H1 (cell line): ENCODE data around the gene TEAD3. TPM values are rescaled to one million over a fixed set of nuclear protein-coding genes. Genes with fewer than 3 reads are reported as not detected.

Experiments
- CTCF ChIA-PET: fragments of 300-600 bp; sonication (Branson Sonifier 250); formaldehyde crosslinking; loops from one replicate; lab custom pipeline; 2021; ENCODE audit not compliant: partially characterized antibody; lab: Charles Lee
- POLR2A ChIA-PET: fragments of 300-600 bp; sonication (Branson Sonifier 250); formaldehyde crosslinking; loops from one replicate; lab custom pipeline; 2021; ENCODE audit warnings: inconsistent platforms; ENCODE audit not compliant: partially characterized antibody; lab: Charles Lee
- DNase-seq, 2 experiments: peaks; one replicate each; pipeline versions ENCODE4 v3.0.0 to v3.0.0-alpha.2; 2010 to 2022; ENCODE audit warnings: low spot score in 2 of 2, low read depth in 1 of 2, mixed read lengths in 1 of 2
- FAIRE-seq: peaks from 2 replicates; lab custom pipeline; 2011; peaks lifted over from hg19 to GRCh38; lab: Jason Lieb, UNC
- H2AFZ ChIP-seq: 2 replicates; pipeline ENCODE4 v1.8.1; 2012; ENCODE audit warnings: low read length, inconsistent platforms
- H2AK5ac ChIP-seq: 2 replicates; pipeline ENCODE4 v1.6.1; 2013; ENCODE audit warnings: low read depth, low read length
- H2BK120ac ChIP-seq: replicated peaks from 2 replicates; pipeline ENCODE3; 2013; ENCODE audit warnings: low read depth, low read length, inconsistent platforms
- H2BK12ac ChIP-seq: 2 replicates; pipeline ENCODE4 v1.6.1; 2013; ENCODE audit warnings: low read depth, low read length
- H2BK15ac ChIP-seq: 2 replicates; pipeline ENCODE4 v1.6.1; 2013; ENCODE audit warnings: low read length
- H2BK20ac ChIP-seq: 2 replicates; pipeline ENCODE4 v1.6.1; 2013; ENCODE audit warnings: low read length
- H2BK5ac ChIP-seq: 2 replicates; pipeline ENCODE4 v1.6.1; 2013; ENCODE audit warnings: low read depth, low read length
- H3K14ac ChIP-seq: 2 replicates; pipeline ENCODE4 v1.6.1; 2013; ENCODE audit warnings: inconsistent platforms; ENCODE audit not compliant: insufficient read length
- H3K18ac ChIP-seq: 2 replicates; pipeline ENCODE4 v1.6.1; 2013; ENCODE audit warnings: low read length; ENCODE audit errors: extremely low read depth
- H3K23ac ChIP-seq: 2 replicates; pipeline ENCODE4 v1.6.1; 2013; ENCODE audit warnings: inconsistent platforms; ENCODE audit not compliant: insufficient read length
- H3K23me2 ChIP-seq: 2 replicates; pipeline ENCODE4 v1.6.1; 2013; ENCODE audit warnings: low read depth, low read length
- H3K27ac ChIP-seq: 2 replicates; pipeline ENCODE4 v1.6.1; 2011; ENCODE audit warnings: low read depth, low read length, inconsistent platforms
- H3K27me3 ChIP-seq, 4 experiments: replicated peaks in 1 of 4; 1 replicate in 1 of 4; 2 replicates in 3 of 4; pipeline versions ENCODE4 v1.6.1 to v1.8.1; 2011 to 2013; ENCODE audit warnings: low read length in 3 of 4, mild to moderate bottlenecking in 3 of 4, inconsistent platforms in 2 of 4, mixed read lengths in 2 of 4, moderate library complexity in 1 of 4; ENCODE audit not compliant: control insufficient read depth in 3 of 4, insufficient read depth in 3 of 4; ENCODE audit errors: extremely low read depth in 1 of 4
- H3K36me3 ChIP-seq, 4 experiments: 2 replicates each; pipeline versions ENCODE4 v1.6.1 to v1.8.1; 2011 to 2013; ENCODE audit warnings: mild to moderate bottlenecking in 4 of 4, low read length in 3 of 4, moderate library complexity in 2 of 4, control low read depth in 1 of 4, inconsistent platforms in 1 of 4; ENCODE audit not compliant: insufficient read depth in 4 of 4, control insufficient read depth in 2 of 4
- H3K4ac ChIP-seq: replicated peaks from 2 replicates; pipeline ENCODE3; 2013; ENCODE audit warnings: low read length, low read depth, mixed read lengths, inconsistent platforms; ENCODE audit not compliant: insufficient read length
- H3K4me1 ChIP-seq, 4 experiments: replicated peaks in 1 of 4; 1 replicate in 1 of 4; 2 replicates in 3 of 4; pipeline versions ENCODE4 v1.6.1 to v1.8.1; 2011 to 2013; ENCODE audit warnings: low read length in 3 of 4, inconsistent platforms in 2 of 4, mixed read lengths in 1 of 4; ENCODE audit not compliant: insufficient read depth in 4 of 4, control insufficient read depth in 3 of 4
- H3K4me2 ChIP-seq, 2 experiments: 2 replicates each; pipeline versions ENCODE4 v1.6.1 to v1.8.1; 2011 to 2013; ENCODE audit warnings: low read depth in 2 of 2, low read length in 2 of 2, control low read depth in 1 of 2, inconsistent platforms in 1 of 2, mild to moderate bottlenecking in 1 of 2; ENCODE audit not compliant: insufficient read depth in 1 of 2
- H3K4me3 ChIP-seq, 4 experiments: fragments of 200-600, 300-600 bp in 1 of 4; sonication (generic), shearing (Covaris generic), sonication (Bioruptor Twin) in 1 of 4; 2 replicates each; pipeline versions ENCODE4 v1.5.1 to v1.8.1; 2011 to 2016; ENCODE audit warnings: low read length in 4 of 4, low read depth in 3 of 4, control low read depth in 2 of 4, inconsistent platforms in 2 of 4, mild to moderate bottlenecking in 2 of 4, mixed read lengths in 1 of 4, moderate library complexity in 1 of 4; ENCODE audit not compliant: insufficient read depth in 2 of 4; ENCODE audit errors: extremely low read depth in 1 of 4
- H3K56ac ChIP-seq: replicated peaks from 2 replicates; pipeline ENCODE3; 2013; ENCODE audit warnings: low read depth, mild to moderate bottlenecking, mixed read lengths, low read length, inconsistent platforms; ENCODE audit not compliant: insufficient read length
- H3K79me1 ChIP-seq: 2 replicates; pipeline ENCODE4 v1.6.1; 2013; ENCODE audit warnings: low read depth, low read length, control low read depth
- H3K79me2 ChIP-seq, 2 experiments: 2 replicates each; pipeline versions ENCODE4 v1.6.1 to v1.8.1; 2012 to 2013; ENCODE audit warnings: low read length in 2 of 2, mild to moderate bottlenecking in 2 of 2, inconsistent platforms in 1 of 2; ENCODE audit not compliant: insufficient read depth in 2 of 2, control insufficient read depth in 1 of 2
- H3K9ac ChIP-seq, 4 experiments: replicated peaks in 1 of 4; 1 replicate in 1 of 4; 2 replicates in 3 of 4; pipeline versions ENCODE4 v1.6.1 to v1.8.1; 2011 to 2013; ENCODE audit warnings: low read depth in 3 of 4, low read length in 3 of 4, control low read depth in 2 of 4, mild to moderate bottlenecking in 2 of 4, moderate library complexity in 2 of 4, inconsistent platforms in 1 of 4; ENCODE audit errors: extremely low read depth in 1 of 4
- H3K9me3 ChIP-seq, 2 experiments: 2 replicates each; pipeline versions ENCODE4 v1.6.1 to v1.8.1; 2012 to 2013; ENCODE audit warnings: mild to moderate bottlenecking in 2 of 2, moderate library complexity in 2 of 2, control low read depth in 1 of 2, inconsistent platforms in 1 of 2, low read depth in 1 of 2, low read length in 1 of 2, mixed read lengths in 1 of 2; ENCODE audit not compliant: insufficient read depth in 2 of 2
- H4K20me1 ChIP-seq, 2 experiments: replicated peaks in 1 of 2; 2 replicates each; pipeline versions ENCODE3 to v1.8.1; 2011 to 2013; ENCODE audit warnings: inconsistent platforms in 2 of 2, low read length in 2 of 2, mild to moderate bottlenecking in 1 of 2; ENCODE audit not compliant: insufficient read depth in 2 of 2, control insufficient read depth in 1 of 2
- H4K5ac ChIP-seq: 2 replicates; pipeline ENCODE4 v1.6.1; 2013; ENCODE audit warnings: low read length, low read depth, mixed read lengths, inconsistent platforms; ENCODE audit not compliant: insufficient read length
- H4K8ac ChIP-seq: 2 replicates; pipeline ENCODE4 v1.8.0; 2013; ENCODE audit warnings: mild to moderate bottlenecking, moderate library complexity, low read length, inconsistent platforms; ENCODE audit not compliant: insufficient read depth; ENCODE audit errors: extremely low read depth
- H4K91ac ChIP-seq: replicated peaks from 2 replicates; pipeline ENCODE3; 2013; ENCODE audit warnings: low read length, mixed read lengths, inconsistent platforms; ENCODE audit not compliant: insufficient read length
- ATF3 ChIP-seq: IDR thresholded peaks from 2 replicates; pipeline ENCODE4 v1.6.1; 2011; ENCODE audit warnings: low read depth, mild to moderate bottlenecking, low read length; ENCODE audit not compliant: insufficient read depth
- JUND ChIP-seq: IDR thresholded peaks from 2 replicates; pipeline ENCODE4 v1.6.1; 2011; ENCODE audit warnings: mild to moderate bottlenecking, improper control_type of control experiment, low read length
- PHF8 ChIP-seq: fragments of 200-600 bp; sonication (generic); conservative IDR thresholded peaks from 2 replicates; pipeline ENCODE4 v1.7.1; 2012; ENCODE audit warnings: low read depth, mild to moderate bottlenecking, inconsistent platforms, low read length, moderate library complexity
- WGBS, 2 experiments: shearing (Covaris generic) in 1 of 2; methylation state at CpG; one replicate each; pipeline versions ENCODE4 v1.1.6 to v1.1.7; 2013 to 2015; ENCODE audit warnings: low lambda C conversion rate in 2 of 2, mixed read lengths in 2 of 2, inconsistent platforms in 1 of 2, low coverage in 1 of 2, missing lambda C conversion rate in 1 of 2; ENCODE audit not compliant: insufficient replicate concordance in 2 of 2, insufficient coverage in 1 of 2, insufficient read length in 1 of 2; ENCODE audit errors: extremely low coverage in 1 of 2, missing lambda C conversion rate in 1 of 2; 5-methylcytosine and 5-hydroxymethylcytosine counted together
- polyA plus RNA-seq, 7 experiments: library from polyadenylated mRNA; depleted of rRNA in 3 of 7; stranded (reverse) in 5 of 7; unstranded in 2 of 7; fragments of >200 nt in 5 of 7; fragments of 200-250 nt in 2 of 7; gene quantifications; 1 replicate in 5 of 7; 2 replicates in 1 of 7; 4 replicates in 1 of 7; pipeline versions ENCODE4 v1.2.1 to v1.2.3, GENCODE V29; 2011 to 2013; ENCODE audit warnings: missing spikeins in 2 of 7, mixed read lengths in 2 of 7
- total RNA-seq: library from RNA; stranded (reverse); fragmentation: NEBNext Ultra II Directional; extraction: Animal tissue kit (Norgen Biotek cat#: 25700); gene quantifications from 2 replicates; pipeline ENCODE4 v1.2.1, GENCODE V29; 2021

Gene TEAD3
- total and polyA plus RNA-seq, 2 of the 8 experiments (the other 6 are each of a cell fraction or from before 2014, with no cell fraction given), result 20.1 to 28.7 TPM

DNA sequence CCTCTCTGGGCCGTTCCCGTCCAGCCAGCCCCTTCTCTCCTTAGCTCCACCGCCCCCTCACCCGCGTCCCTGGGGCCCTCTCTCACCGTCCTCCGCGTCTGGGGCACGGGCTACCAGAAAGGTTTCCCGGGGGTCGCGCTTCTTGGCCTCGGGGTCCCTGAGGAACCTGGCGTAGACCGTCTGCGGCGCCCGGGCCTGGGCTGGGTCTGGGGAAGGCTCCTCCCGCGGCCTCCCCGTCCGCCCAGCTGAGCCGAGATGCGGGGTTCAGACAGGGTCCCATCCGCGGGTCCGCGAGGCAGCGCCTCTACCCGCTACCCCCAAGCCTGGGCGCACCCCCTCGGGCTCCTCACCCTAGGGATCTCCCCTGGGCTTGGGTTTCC lies 14.7 kb upstream of the TEAD3 start:
- Histone ChIP-seq H3K27ac (no peak overlapping the region), H2BK12ac (no peak overlapping the region), H3K4me1 (peaks cover 6 to 31% (median 21%) of the 10 kb centered on the region in 4 experiments), H2BK15ac (no peak overlapping the region), H3K79me1 (no peaks in the 10 kb centered on the region), H3K4ac (no peak overlapping the region), H3K4me3 (peak overlapping the region; percentile 30 to 67 (median 41)), H2BK120ac (no peak overlapping the region), H3K27me3 (peaks cover 0 to 17% (median 6%) of the 10 kb centered on the region in 4 experiments; a peak in 5 of 7 replicates), H3K23ac (no peak overlapping the region), H2BK20ac (no peak overlapping the region), H3K23me2 (no peaks in the 10 kb centered on the region; the same call in 1 of the 2 replicates), H2AK5ac (no peak overlapping the region), H3K4me2 (peak overlapping the region; percentile 81 to 88), H2BK5ac (no peak overlapping the region), H2AFZ (0 out of 2 replicates have a peak overlapping the region, but pooled peaks have one; percentile 16), H3K79me2 (no peaks in the 10 kb centered on the region), H3K56ac (peak overlapping the region; percentile 6), H4K20me1 (no peaks in the 10 kb centered on the region), H3K36me3 (no peaks in the 10 kb centered on the region), H4K91ac (no peak overlapping the region), H3K9me3 (no peaks in the 10 kb centered on the region), H4K5ac (no peak overlapping the region), H3K14ac (no peak overlapping the region), H3K18ac (peak overlapping the region; percentile 71), H3K9ac (no peak overlapping the region; a peak in 2 of 7 replicates), H4K8ac (peak overlapping the region; percentile 82)
- CTCF ChIA-PET, result no interaction called here
- POLR2A ChIA-PET, result interaction anchor here (8.4 to 37.6 kb wide), 2 partner anchors 15 to 34 kb away, joined by 54 to 1319 read pairs; partner anchors contain the start of genes RPL10A and TEAD3
- no peak for DNase-seq
- no peak for FAIRE-seq
- no peak for TF ChIP-seq JUND
- TF ChIP-seq ATF3, result no peak
- TF ChIP-seq PHF8, result no peak
- 17% methylated on average over 20 of the region's 32 CpGs; no CpG with 5 or more reads in 1 of the 2 experiments for WGBS, 2 experiments
